Trophoblast cell (in vitro differentiated cells and primary cell): ENCODE measurements around the gene JKAMP.

ENCODE experiments used
- DNase-seq, 2 donors: peaks; one replicate each; pipeline ENCODE4 v3.0.0-alpha.2; 2016
- H2AFZ ChIP-seq: 2 replicates; pipeline ENCODE4 v1.6.1; 2013; ENCODE audit warnings: low read length, moderate library complexity, mild to moderate bottlenecking; ENCODE audit not compliant: insufficient read depth, poor library complexity
- H2AK5ac ChIP-seq: 2 replicates; pipeline ENCODE4 v1.6.1; 2013; ENCODE audit warnings: mild to moderate bottlenecking, low read length
- H2BK120ac ChIP-seq: 2 replicates; pipeline ENCODE4 v1.6.1; 2013; ENCODE audit warnings: low read length, mild to moderate bottlenecking, moderate library complexity; ENCODE audit not compliant: insufficient read depth, poor library complexity
- H2BK12ac ChIP-seq: 2 replicates; pipeline ENCODE4 v1.6.1; 2013; ENCODE audit warnings: mild to moderate bottlenecking, low read length, moderate library complexity
- H2BK5ac ChIP-seq: 2 replicates; pipeline ENCODE4 v1.6.1; 2013; ENCODE audit warnings: low read length, low read depth, moderate library complexity, mild to moderate bottlenecking; ENCODE audit not compliant: poor library complexity
- H3K14ac ChIP-seq: 2 replicates; pipeline ENCODE4 v1.6.1; 2013; ENCODE audit warnings: mild to moderate bottlenecking, low read length
- H3K18ac ChIP-seq: 2 replicates; pipeline ENCODE4 v1.6.1; 2013; ENCODE audit warnings: mild to moderate bottlenecking, low read length
- H3K23ac ChIP-seq: 2 replicates; pipeline ENCODE4 v1.6.1; 2013; ENCODE audit warnings: low read length
- H3K27ac ChIP-seq: 2 replicates; pipeline ENCODE4 v1.5.1; 2013; ENCODE audit warnings: low read depth, mild to moderate bottlenecking, inconsistent platforms, low read length, moderate library complexity
- H3K27me3 ChIP-seq: 2 replicates; pipeline ENCODE4 v1.6.1; 2013; ENCODE audit warnings: inconsistent platforms, mild to moderate bottlenecking, low read length, moderate library complexity; ENCODE audit not compliant: insufficient read depth
- H3K36me3 ChIP-seq, 2 experiments: 1 replicate in 1 of 2; 2 replicates in 1 of 2; pipeline ENCODE4 v1.6.1; 2013; ENCODE audit warnings: low read length in 2 of 2, mild to moderate bottlenecking in 2 of 2, moderate library complexity in 1 of 2; ENCODE audit not compliant: insufficient read depth in 2 of 2, control insufficient read depth in 1 of 2
- H3K4ac ChIP-seq: 2 replicates; pipeline ENCODE4 v1.6.1; 2013; ENCODE audit warnings: low read depth, mild to moderate bottlenecking, low read length, moderate library complexity
- H3K4me1 ChIP-seq, 2 experiments: 1 replicate in 1 of 2; 2 replicates in 1 of 2; pipeline ENCODE4 v1.6.1; 2013; ENCODE audit warnings: low read length in 2 of 2, mild to moderate bottlenecking in 2 of 2, moderate library complexity in 1 of 2; ENCODE audit not compliant: insufficient read depth in 2 of 2, control insufficient read depth in 1 of 2
- H3K4me2 ChIP-seq: 2 replicates; pipeline ENCODE4 v1.6.1; 2013; ENCODE audit warnings: inconsistent platforms, mild to moderate bottlenecking, low read length, moderate library complexity
- H3K4me3 ChIP-seq: 2 replicates; pipeline ENCODE4 v1.5.1; 2013; ENCODE audit warnings: mild to moderate bottlenecking, low read depth, low read length, inconsistent platforms
- H3K79me1 ChIP-seq: one replicate; pipeline ENCODE4 v1.6.1; 2013; ENCODE audit warnings: low read length
- H3K79me2 ChIP-seq: 2 replicates; pipeline ENCODE4 v1.6.1; 2013; ENCODE audit warnings: low read length, mild to moderate bottlenecking; ENCODE audit not compliant: control insufficient read depth, insufficient read depth, poor library complexity
- H3K9ac ChIP-seq: 2 replicates; pipeline ENCODE4 v1.6.1; 2013; ENCODE audit warnings: mild to moderate bottlenecking, low read length
- H3K9me3 ChIP-seq: 2 replicates; pipeline ENCODE4 v1.6.1; 2013; ENCODE audit warnings: low read depth, mild to moderate bottlenecking, control low read depth, inconsistent platforms, low read length; ENCODE audit not compliant: insufficient read depth
- H4K12ac ChIP-seq: 2 replicates; pipeline ENCODE4 v1.6.1; 2013; ENCODE audit warnings: low read depth, mild to moderate bottlenecking, low read length, moderate library complexity
- H4K8ac ChIP-seq: 2 replicates; pipeline ENCODE4 v1.6.1; 2013; ENCODE audit warnings: low read depth, mild to moderate bottlenecking, low read length, moderate library complexity
- H4K91ac ChIP-seq: one replicate; pipeline ENCODE4 v1.6.1; 2013; ENCODE audit warnings: low read depth, mild to moderate bottlenecking, low read length, moderate library complexity
- whole genome bisulfite sequencing: extraction: QIAGEN DNeasy Blood & Tissue Kit; methylation state at CpG from one replicate; pipeline ENCODE4 v1.1.7; 2013; ENCODE audit warnings: missing lambda C conversion rate; ENCODE audit not compliant: insufficient read length, insufficient coverage; ENCODE audit errors: extremely low coverage; 5-methylcytosine and 5-hydroxymethylcytosine counted together

Gene JKAMP

GRCh38 chr14:59484639-59485175 lies 390 bp downstream of the JKAMP start:
- Histone ChIP-seq H3K4me2 (peak overlapping the region; percentile 74), H4K12ac (peak overlapping the region; percentile 72), H3K4me1 (peaks cover 0 to 9% of the 10 kb centered on the region in 2 experiments), H2BK5ac (peak overlapping the region; percentile 74), H3K4me3 (peak overlapping the region; percentile 84), H2BK12ac (no peak overlapping the region), H3K79me2 (peaks cover 8% of the 10 kb centered on the region), H2BK120ac (peak overlapping the region; percentile 77), H3K14ac (peak overlapping the region; percentile 69), H3K4ac (no peak overlapping the region), H2AK5ac (no peak overlapping the region), H3K9ac (peak overlapping the region; percentile 91), H3K79me1 (peaks cover 11% of the 10 kb centered on the region), H4K8ac (peak overlapping the region; percentile 92), H3K9me3 (no peaks in the 10 kb centered on the region), H3K27ac (peak overlapping the region; percentile 91), H3K18ac (peak overlapping the region; percentile 80), H3K36me3 (peaks cover 0 to 5% of the 10 kb centered on the region in 2 experiments), H2AFZ (peak overlapping the region; percentile 66), H3K27me3 (no peaks in the 10 kb centered on the region), H3K23ac (no peak overlapping the region), H4K91ac (peak overlapping the region; percentile 74)
- DNase-seq: peak in 1 of 2 donors; percentile 44
- WGBS: no CpG with 5 or more reads among the region's 32 CpGs

GRCh38 chr14:59490756-59491155 lies 6.4 kb downstream of the JKAMP start:
- H2AFZ ChIP-seq: no peak overlapping the region
- H3K79me2 ChIP-seq: no peaks in the 10 kb centered on the region
- no peak overlapping the region for H3K27ac ChIP-seq
- H4K91ac ChIP-seq: no peak overlapping the region
- H2BK120ac ChIP-seq: no peak overlapping the region
- no peak overlapping the region for H3K23ac ChIP-seq
- no peaks in the 10 kb centered on the region for H3K79me1 ChIP-seq
- H2BK5ac ChIP-seq: no peak overlapping the region
- no peaks in the 10 kb centered on the region for H3K27me3 ChIP-seq
- H2BK12ac ChIP-seq: no peak overlapping the region
- no peak overlapping the region for H3K9ac ChIP-seq
- no peak overlapping the region for H2AK5ac ChIP-seq
- no peak overlapping the region for H3K18ac ChIP-seq
- no peak overlapping the region for H4K8ac ChIP-seq
- no peaks in the 10 kb centered on the region for H3K4me1 ChIP-seq
- no CpG with 5 or more reads among the region's 3 CpGs for WGBS
- DNase-seq: no peak
- no peak overlapping the region for H3K4me2 ChIP-seq
- peaks cover 1 to 23% of the 10 kb centered on the region in 2 experiments for H3K36me3 ChIP-seq
- no peak overlapping the region for H3K4me3 ChIP-seq
- H4K12ac ChIP-seq: no peak overlapping the region
- no peak overlapping the region for H3K14ac ChIP-seq
- H3K9me3 ChIP-seq: no peaks in the 10 kb centered on the region
- H3K4ac ChIP-seq: no peak overlapping the region

DNA sequence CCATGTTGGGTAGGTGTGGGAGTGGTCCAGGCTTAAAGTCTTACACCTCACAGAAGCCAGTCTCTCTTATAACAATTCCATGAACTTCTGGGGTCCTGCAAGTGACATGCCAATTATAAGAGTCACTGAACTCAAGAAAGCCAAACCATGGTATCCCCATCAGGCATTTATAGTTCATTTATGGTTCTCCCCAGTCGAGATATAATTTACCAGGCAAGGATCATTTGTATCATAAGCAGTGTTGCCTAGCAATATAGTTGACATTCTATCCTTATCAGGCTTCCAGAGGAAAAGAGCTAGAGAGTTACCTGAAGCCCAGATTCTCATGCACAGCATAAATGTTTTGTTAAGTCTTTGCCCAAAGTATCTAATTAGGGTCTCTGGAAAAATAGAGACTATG lies 8.1 kb downstream of the JKAMP start:
- Histone ChIP-seq H3K14ac (no peak overlapping the region), H3K79me1 (no peaks in the 10 kb centered on the region), H2AK5ac (no peak overlapping the region), H2BK12ac (no peak overlapping the region), H3K4ac (no peak overlapping the region), H4K8ac (no peak overlapping the region), H3K18ac (no peak overlapping the region), H3K27me3 (no peaks in the 10 kb centered on the region), H3K4me3 (no peak overlapping the region), H3K79me2 (no peaks in the 10 kb centered on the region), H3K9me3 (no peaks in the 10 kb centered on the region), H3K9ac (no peak overlapping the region), H3K27ac (no peak overlapping the region), H4K91ac (no peak overlapping the region), H2BK5ac (no peak overlapping the region), H2AFZ (no peak overlapping the region), H2BK120ac (no peak overlapping the region), H3K36me3 (peaks cover 1 to 23% of the 10 kb centered on the region in 2 experiments), H3K4me1 (no peaks in the 10 kb centered on the region), H4K12ac (no peak overlapping the region), H3K23ac (no peak overlapping the region), H3K4me2 (no peak overlapping the region)
- WGBS: no CpG with 5 or more reads among the region's 1 CpG
- DNase-seq: no peak

GRCh38 chr14:59500732-59501131 lies 16.4 kb downstream of the JKAMP start:
- no peak overlapping the region for H3K23ac ChIP-seq
- no peak overlapping the region for H4K91ac ChIP-seq
- DNase-seq: no peak
- H2BK5ac ChIP-seq: no peak overlapping the region
- no peak overlapping the region for H3K9ac ChIP-seq
- H3K4me2 ChIP-seq: no peak overlapping the region
- no peaks in the 10 kb centered on the region for H3K9me3 ChIP-seq
- no peak overlapping the region for H3K14ac ChIP-seq
- H3K4me3 ChIP-seq: no peak overlapping the region
- H3K4me1 ChIP-seq: no peaks in the 10 kb centered on the region
- no peaks in the 10 kb centered on the region for H3K79me2 ChIP-seq
- no CpG with 5 or more reads among the region's 3 CpGs for WGBS
- H2BK120ac ChIP-seq: no peak overlapping the region
- no peaks in the 10 kb centered on the region for H3K27me3 ChIP-seq
- no peak overlapping the region for H3K4ac ChIP-seq
- no peaks in the 10 kb centered on the region for H3K79me1 ChIP-seq
- H2AFZ ChIP-seq: no peak overlapping the region
- no peak overlapping the region for H4K8ac ChIP-seq
- H3K36me3 ChIP-seq: peaks cover under 1 to 2% of the 10 kb centered on the region in 2 experiments
- H2BK12ac ChIP-seq: no peak overlapping the region
- no peak overlapping the region for H4K12ac ChIP-seq
- no peak overlapping the region for H2AK5ac ChIP-seq
- no peak overlapping the region for H3K18ac ChIP-seq
- H3K27ac ChIP-seq: no peak overlapping the region
